NCI-H128 (cell line): ENCODE measurements around the gene CYP2C19.
"Not testable (repeated sequence)": the region's sequence is repeated elsewhere in the genome, so short reads cannot be mapped to it uniquely, and the experiment has no call there.

Source experiments
- DNase-seq: peaks from one replicate; lab custom pipeline; 2025; ENCODE audit not compliant: unreplicated experiment; lab: John Stamatoyannopoulos, UW

Gene CYP2C19

DNA sequence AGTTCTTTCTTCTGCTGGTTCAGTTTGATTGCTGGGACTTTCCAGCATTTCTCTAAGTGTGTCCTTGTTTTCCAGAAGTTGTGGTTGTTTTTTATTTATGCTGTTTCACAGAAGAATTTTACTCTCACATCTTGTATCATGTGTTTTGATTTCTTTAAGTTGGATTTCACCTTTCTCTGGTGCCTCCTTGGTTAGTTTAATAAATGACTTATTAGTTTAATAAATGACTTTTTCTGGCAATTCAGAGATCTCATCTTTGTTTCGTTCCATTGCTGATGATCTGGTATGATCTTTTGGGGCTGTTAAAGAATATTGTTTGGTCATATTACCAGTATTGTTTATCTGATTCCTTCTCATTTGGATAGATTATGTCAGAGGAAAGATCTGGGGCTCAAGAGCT is 116.2 kb downstream of the CYP2C19 start:
- DNase-seq: no peak

DNA sequence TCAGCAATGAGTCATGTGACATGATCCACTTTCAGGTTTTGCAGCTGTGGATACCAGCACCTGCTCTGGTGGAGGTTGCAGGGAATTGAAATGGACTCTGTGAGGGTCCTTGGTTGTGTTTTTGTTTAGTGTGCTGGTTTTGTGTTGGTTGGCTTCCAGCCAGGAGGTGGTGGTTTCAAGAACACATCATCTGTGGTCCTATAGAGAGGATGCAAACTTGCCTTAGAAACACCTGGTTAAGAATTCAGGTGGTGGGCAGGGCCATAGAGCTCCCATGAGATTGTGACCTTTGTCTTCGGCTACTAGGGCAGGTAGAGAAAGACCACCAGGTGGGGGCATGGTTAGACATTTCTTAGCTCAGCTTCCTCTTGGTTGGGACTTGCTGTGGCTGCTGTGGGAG is 116.7 kb downstream of the CYP2C19 start:
- DNase-seq: no peak

DNA sequence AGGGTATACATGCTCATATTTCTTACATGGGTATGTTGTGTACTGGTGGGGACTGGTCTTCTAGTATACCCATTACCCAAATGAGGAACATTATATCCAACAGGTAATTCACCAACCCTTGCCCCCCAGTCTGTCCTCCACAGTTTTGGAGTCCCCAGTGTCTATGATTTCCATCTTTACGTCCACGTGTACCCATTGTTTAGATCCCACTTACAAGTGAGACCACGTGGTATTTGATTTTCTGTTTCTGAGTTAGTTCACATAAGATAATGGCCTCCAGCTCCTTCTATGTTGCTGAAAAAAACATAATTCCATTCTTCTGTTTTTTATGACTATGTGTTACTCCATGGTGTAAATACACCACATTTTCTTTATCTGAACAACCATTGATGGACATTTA is 126.6 kb downstream of the CYP2C19 start:
- DNase-seq: no peak

DNA sequence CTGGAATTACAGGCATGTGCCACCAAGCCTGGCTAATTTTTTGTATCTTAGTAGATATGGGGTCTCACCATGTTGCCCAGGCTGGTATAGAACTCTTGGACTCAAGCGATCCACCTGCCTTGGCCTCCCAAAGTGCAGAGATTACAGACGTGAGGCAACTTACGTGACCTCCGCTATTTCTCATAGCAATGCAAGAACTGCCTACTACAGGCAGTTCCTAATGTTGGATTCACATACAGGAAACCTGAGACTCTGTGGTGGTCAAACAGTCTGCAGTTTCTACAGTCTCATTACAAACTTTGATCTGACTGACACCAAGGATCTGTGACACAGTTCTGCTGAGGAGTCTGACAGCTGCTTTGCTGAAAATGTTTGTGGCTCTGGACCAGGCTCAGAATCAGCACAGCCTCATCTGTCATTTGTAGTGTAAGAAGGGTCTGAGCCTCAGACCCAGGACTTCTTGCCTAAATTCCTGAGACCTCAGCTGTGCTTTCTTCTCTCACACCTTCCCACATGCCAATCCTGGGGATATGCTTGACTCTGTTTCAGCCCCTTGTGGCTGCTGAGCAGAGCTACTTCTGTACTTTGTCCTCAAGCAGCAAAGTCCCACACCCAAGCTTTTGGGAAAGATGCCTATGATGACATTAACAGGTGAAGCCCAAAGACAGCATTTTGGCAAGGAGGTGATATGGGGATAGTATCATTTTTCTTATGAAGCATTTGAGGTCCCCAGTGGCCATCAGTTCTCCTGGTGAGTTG is 128.0 kb downstream of the CYP2C19 start:
- no peak for DNase-seq

DNA sequence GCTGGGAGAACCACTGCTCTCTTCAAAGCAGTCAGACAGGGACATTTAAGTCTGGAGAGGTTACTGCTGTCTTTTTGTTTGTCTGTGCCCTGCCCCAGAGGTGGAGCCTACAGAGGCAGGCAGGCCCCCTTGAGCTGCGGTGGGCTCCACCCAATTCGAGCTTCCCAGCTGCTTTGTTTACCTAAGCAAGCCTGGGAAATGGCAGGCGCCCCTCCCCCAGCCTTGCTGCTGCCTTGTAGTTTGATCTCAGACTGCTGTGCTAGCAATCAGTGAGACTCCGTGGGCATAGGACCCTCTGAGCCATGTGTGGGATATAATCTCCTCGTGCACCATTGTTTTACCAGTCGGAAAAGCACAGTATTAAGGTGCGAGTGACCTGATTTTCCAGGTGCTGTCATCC is 135.9 kb downstream of the CYP2C19 start:
- not testable (repeated sequence) for DNase-seq

DNA sequence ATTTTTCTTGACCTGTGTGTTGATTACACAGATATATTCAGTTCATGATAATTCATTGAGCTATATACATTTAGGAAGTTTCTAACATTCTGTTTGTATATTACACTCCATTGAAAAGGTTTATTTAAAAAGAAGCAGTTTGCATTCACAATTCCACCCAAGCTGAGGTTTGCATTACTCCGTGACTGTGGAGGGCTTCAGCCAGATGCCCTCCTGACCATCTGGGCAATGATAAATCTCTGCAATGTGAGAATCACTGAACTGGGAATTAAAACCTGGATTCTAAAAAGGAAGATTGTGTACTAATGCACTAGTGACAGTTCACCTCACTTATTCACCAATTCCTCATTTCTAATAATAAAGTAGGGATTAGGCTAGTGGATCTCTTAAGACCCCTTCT is 139.6 kb downstream of the CYP2C19 start:
- DNase-seq: no peak

DNA sequence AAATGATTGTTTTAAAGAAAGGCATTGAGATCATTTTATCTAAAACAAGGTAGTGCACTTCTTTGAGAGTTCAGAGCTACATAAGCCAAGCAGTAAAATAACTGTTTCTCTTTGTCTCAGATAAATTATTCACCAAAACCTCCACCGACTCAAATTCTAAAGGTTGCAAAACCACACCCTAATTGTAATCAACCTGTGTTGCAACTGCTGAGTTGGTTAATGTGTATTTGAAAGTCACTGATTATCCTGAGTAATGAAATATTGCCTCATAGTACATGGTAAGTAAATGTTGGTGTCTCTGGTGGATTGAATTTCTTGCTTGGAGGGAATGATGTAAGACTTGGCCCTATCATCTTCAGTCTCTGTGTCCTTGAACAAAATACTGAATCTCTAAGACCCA is 140.1 kb downstream of the CYP2C19 start:
- no peak for DNase-seq
